ENCODE data around the gene KIF2C. TPM values are rescaled to one million over a fixed set of nuclear protein-coding genes. Genes with fewer than 3 reads are reported as not detected.
A peak's percentile ranks its signal among the peaks of the same experiment; 100 is the strongest.

The KIF2C gene
- total RNA-seq, 1 donor from 2014 or later, result 78.1 TPM

- H3K27ac Mint-ChIP-seq, result no peak overlapping the region
- H3K36me3 Mint-ChIP-seq (ENCODE audit: low read depth), result no peaks in the 10 kb centered on the region
- intact Hi-C loops (cut with micrococcal nuclease), result no loop called here
- H3K9me3 Mint-ChIP-seq, result no peaks in the 10 kb centered on the region
- peaks cover 11% of the 10 kb centered on the region for H3K27me3 Mint-ChIP-seq
- no peak for DNase-seq
- no peak overlapping the region for H3K4me3 Mint-ChIP-seq
- peaks cover 13% of the 10 kb centered on the region for H3K4me1 Mint-ChIP-seq
Observed at GRCh38 chr1:44707112-44707881, 32.3 kb upstream of the KIF2C start.

DNA sequence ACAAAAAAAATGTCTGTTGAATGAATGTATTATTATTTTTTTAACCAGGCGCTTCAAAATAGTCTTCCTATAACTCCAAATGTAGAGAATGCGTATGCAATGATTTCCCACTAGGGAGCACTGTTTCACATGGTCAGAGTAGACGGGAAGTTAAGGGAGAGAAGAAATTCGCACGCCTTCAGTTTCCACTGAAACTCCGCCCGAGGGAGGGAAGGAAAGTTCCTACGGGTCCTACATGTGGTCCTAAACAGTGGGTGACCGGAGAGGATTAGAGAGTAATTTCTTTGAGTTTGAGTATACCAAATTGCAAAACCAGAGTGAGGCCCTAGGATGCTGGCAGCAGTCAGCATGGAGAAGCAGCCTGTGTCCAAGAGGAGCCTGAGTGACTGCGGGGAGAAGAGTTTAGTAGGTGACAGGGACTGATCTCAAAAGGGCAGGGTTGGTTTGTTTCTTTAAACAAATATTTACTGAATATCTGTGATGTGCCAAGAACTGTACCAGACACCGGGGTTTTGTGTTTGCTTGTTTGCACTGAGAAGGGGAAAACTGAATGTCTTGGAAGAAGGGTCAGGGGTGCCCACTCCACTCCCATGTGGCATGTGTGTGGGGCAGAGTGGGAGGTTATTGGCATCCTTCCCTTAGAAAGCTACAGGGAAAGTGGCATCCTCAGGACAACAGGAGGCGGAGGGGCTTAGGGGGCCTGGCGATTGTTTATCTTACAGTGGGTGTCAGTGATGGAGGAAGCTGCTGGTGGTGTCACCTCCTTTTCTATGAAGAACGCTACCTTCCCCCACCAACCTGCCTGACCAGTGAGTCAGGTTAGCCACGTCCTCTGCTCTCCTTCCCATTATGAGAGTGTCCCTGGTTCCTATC lies 31.4 kb upstream of the KIF2C start:
- H3K27ac Mint-ChIP-seq, result peak overlapping the region; percentile 49
- H3K4me1 Mint-ChIP-seq, result peaks cover 13% of the 10 kb centered on the region
- H3K9me3 Mint-ChIP-seq, result no peaks in the 10 kb centered on the region
- no peaks in the 10 kb centered on the region for H3K36me3 Mint-ChIP-seq (ENCODE audit: low read depth)
- H3K4me3 Mint-ChIP-seq, result peak overlapping the region; percentile 72
- peak; percentile 84 for DNase-seq
- peaks cover 11% of the 10 kb centered on the region for H3K27me3 Mint-ChIP-seq
- intact Hi-C loops (cut with micrococcal nuclease), result no loop called here

DNA sequence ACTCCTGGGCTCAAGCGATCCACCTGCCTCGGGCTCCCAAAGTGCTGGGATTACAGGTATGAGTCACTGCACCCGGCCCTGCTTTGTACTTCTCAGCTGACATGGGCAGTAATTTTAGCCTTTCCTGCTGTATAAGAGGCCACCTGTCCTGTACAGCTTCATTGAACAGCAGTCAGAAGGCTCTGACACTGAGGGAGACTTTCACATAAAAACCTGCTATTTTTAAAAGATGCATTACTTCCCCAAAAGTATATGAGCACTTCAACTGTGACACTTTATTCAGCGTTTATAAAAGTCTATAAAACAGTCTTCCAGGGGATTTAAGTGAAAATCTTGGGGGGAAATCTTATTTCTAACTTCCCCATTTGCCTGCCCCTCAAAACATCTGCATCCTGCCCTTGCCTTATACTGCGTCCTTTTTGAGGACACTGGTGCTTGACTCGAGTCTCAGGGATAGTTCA lies 26.3 kb upstream of the KIF2C start:
- intact Hi-C loops (cut with micrococcal nuclease), result no loop called here
- Mint-ChIP-seq H3K9me3 (no peaks in the 10 kb centered on the region), H3K27me3 (peaks cover 11% of the 10 kb centered on the region), H3K36me3 (ENCODE audit: low read depth) (no peaks in the 10 kb centered on the region), H3K4me3 (no peak overlapping the region), H3K4me1 (peaks cover 36% of the 10 kb centered on the region), H3K27ac (no peak overlapping the region)
- no peak for DNase-seq

DNA sequence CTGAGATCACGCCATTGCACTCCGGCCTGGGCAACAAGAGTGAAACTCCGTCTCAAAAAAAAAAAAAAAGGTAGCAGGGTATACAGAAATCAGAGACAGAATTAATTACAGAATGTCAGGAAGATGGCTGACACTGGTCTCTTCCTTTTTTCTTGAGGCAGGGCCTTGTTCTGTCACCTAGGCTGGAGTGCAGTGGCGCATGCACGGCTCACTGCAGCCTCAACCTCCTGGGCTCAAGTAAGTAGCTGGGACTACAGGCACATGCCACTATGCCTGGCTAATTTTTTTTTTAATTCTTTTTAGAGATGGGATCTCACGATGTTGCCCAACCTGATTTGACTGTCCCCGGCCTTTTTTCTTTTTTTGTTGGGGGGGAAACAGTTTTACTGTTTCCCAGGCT lies 25.1 kb upstream of the KIF2C start:
- peaks cover 11% of the 10 kb centered on the region for H3K27me3 Mint-ChIP-seq
- no peak overlapping the region for H3K4me3 Mint-ChIP-seq
- intact Hi-C loops (cut with micrococcal nuclease), result loop anchor here (2.0 kb wide), 1 partner anchor 16 kb away; the partner anchor contains the start of gene RNU5D-1
- no peaks in the 10 kb centered on the region for H3K9me3 Mint-ChIP-seq
- H3K4me1 Mint-ChIP-seq, result peaks cover 36% of the 10 kb centered on the region
- DNase-seq, result no peak
- no peak overlapping the region for H3K27ac Mint-ChIP-seq
- no peaks in the 10 kb centered on the region for H3K36me3 Mint-ChIP-seq (ENCODE audit: low read depth)

- Mint-ChIP-seq H3K4me1 (peaks cover 38% of the 10 kb centered on the region), H3K36me3 (ENCODE audit: low read depth) (no peaks in the 10 kb centered on the region), H3K9me3 (no peaks in the 10 kb centered on the region), H3K27ac (peak overlapping the region; percentile 52), H3K4me3 (peak overlapping the region; percentile 59), H3K27me3 (peaks cover 11% of the 10 kb centered on the region)
- intact Hi-C loops (cut with micrococcal nuclease), result loop anchor here (2.0 to 5.0 kb wide), 2 partner anchors 16 to 297 kb away; partner anchors contain the start of genes HECTD3, RNU5D-1 and UROD
- DNase-seq, result peak; percentile 92
Observed at GRCh38 chr1:44714944-44715571, 24.6 kb upstream of the KIF2C start.

GRCh38 chr1:44717156-44717555 lies 22.5 kb upstream of the KIF2C start:
- no peaks in the 10 kb centered on the region for H3K9me3 Mint-ChIP-seq
- H3K27ac Mint-ChIP-seq, result peak overlapping the region; percentile 3
- H3K4me1 Mint-ChIP-seq, result peaks cover 56% of the 10 kb centered on the region
- H3K27me3 Mint-ChIP-seq, result no peaks in the 10 kb centered on the region
- H3K36me3 Mint-ChIP-seq (ENCODE audit: low read depth), result peaks cover 2% of the 10 kb centered on the region
- H3K4me3 Mint-ChIP-seq, result no peak overlapping the region
- intact Hi-C loops (cut with micrococcal nuclease), result loop anchor here (5.0 kb wide), 1 partner anchor 295 kb away; the partner anchor contains the start of genes HECTD3 and UROD
- DNase-seq, result no peak

- Mint-ChIP-seq H3K27me3 (no peaks in the 10 kb centered on the region), H3K36me3 (ENCODE audit: low read depth) (peaks cover 2% of the 10 kb centered on the region), H3K4me1 (peaks cover 57% of the 10 kb centered on the region), H3K27ac (peak overlapping the region; percentile 15), H3K9me3 (no peaks in the 10 kb centered on the region), H3K4me3 (no peak overlapping the region)
- intact Hi-C loops (cut with micrococcal nuclease), result loop anchor here (5.0 kb wide), 1 partner anchor 295 kb away; the partner anchor contains the start of genes HECTD3 and UROD
- no peak for DNase-seq
Observed at GRCh38 chr1:44717653-44718052, 22.0 kb upstream of the KIF2C start.

- Mint-ChIP-seq H3K27ac (peak overlapping the region; percentile 50), H3K36me3 (ENCODE audit: low read depth) (peaks cover 2% of the 10 kb centered on the region), H3K4me3 (peak overlapping the region; percentile 20), H3K4me1 (peaks cover 59% of the 10 kb centered on the region), H3K9me3 (no peaks in the 10 kb centered on the region), H3K27me3 (no peaks in the 10 kb centered on the region)
- intact Hi-C loops (cut with micrococcal nuclease), result loop anchor here (5.0 kb wide), 1 partner anchor 294 kb away; the partner anchor contains the start of genes HECTD3 and UROD
- no peak for DNase-seq
Observed at GRCh38 chr1:44718091-44718490, 21.5 kb upstream of the KIF2C start.

- Mint-ChIP-seq H3K27me3 (no peaks in the 10 kb centered on the region), H3K4me1 (peaks cover 68% of the 10 kb centered on the region), H3K36me3 (ENCODE audit: low read depth) (peaks cover 6% of the 10 kb centered on the region), H3K4me3 (peak overlapping the region; percentile 36), H3K27ac (peak overlapping the region; percentile 46), H3K9me3 (no peaks in the 10 kb centered on the region)
- DNase-seq, result peak; percentile 71
- intact Hi-C loops (cut with micrococcal nuclease), result loop anchor here (5.0 kb wide), 1 partner anchor 293 kb away; the partner anchor contains the start of genes HECTD3 and UROD
Observed at GRCh38 chr1:44719318-44719717, 20.3 kb upstream of the KIF2C start.

DNA sequence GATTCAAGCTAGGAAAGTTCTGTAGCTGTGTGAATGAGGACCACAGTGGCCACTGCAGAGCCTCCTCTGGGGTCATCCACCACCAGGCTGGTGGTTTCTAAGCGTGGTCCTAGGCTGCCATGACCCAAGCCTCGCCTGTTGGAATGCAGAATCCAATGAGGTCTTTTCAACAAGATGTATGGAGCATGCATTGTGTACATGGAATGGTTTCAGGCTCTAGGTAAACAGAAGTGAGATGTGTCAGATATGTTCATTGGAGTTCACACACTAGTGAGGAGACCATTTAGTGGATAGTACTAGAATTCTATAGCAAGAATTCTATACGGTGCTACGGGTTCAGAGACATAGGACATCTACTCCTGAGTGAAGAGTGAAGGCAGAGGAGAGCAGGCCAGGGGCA lies 19.4 kb upstream of the KIF2C start:
- DNase-seq, result no peak
- H3K27ac Mint-ChIP-seq, result peak overlapping the region; percentile 73
- H3K4me1 Mint-ChIP-seq, result peaks cover 68% of the 10 kb centered on the region
- H3K4me3 Mint-ChIP-seq, result peak overlapping the region; percentile 75
- no peaks in the 10 kb centered on the region for H3K27me3 Mint-ChIP-seq
- intact Hi-C loops (cut with micrococcal nuclease), result loop anchor here (5.0 kb wide), 1 partner anchor 967 kb away; the partner anchor contains the start of genes GPBP1L1 and TMEM69
- no peaks in the 10 kb centered on the region for H3K9me3 Mint-ChIP-seq
- peaks cover 11% of the 10 kb centered on the region for H3K36me3 Mint-ChIP-seq (ENCODE audit: low read depth)

GRCh38 chr1:44721485-44722361 lies 17.9 kb upstream of the KIF2C start:
- H3K9me3 Mint-ChIP-seq, result no peaks in the 10 kb centered on the region
- H3K4me1 Mint-ChIP-seq, result peaks cover 69% of the 10 kb centered on the region
- intact Hi-C loops (cut with micrococcal nuclease), result loop anchor here (1.0 to 5.0 kb wide), 4 partner anchors 9 to 966 kb away; partner anchors contain the start of genes GPBP1L1 and TMEM69
- H3K27me3 Mint-ChIP-seq, result no peaks in the 10 kb centered on the region
- peaks cover 17% of the 10 kb centered on the region for H3K36me3 Mint-ChIP-seq (ENCODE audit: low read depth)
- peak overlapping the region; percentile 75 for H3K4me3 Mint-ChIP-seq
- peak; percentile 94 for DNase-seq
- peak overlapping the region; percentile 97 for H3K27ac Mint-ChIP-seq

- DNase-seq, result peak; percentile 75
- H3K36me3 Mint-ChIP-seq (ENCODE audit: low read depth), result peaks cover 19% of the 10 kb centered on the region
- peak overlapping the region; percentile 89 for H3K27ac Mint-ChIP-seq
- peaks cover 66% of the 10 kb centered on the region for H3K4me1 Mint-ChIP-seq
- intact Hi-C loops (cut with micrococcal nuclease), result loop anchor here (5.0 kb wide), 1 partner anchor 964 kb away; the partner anchor contains the start of genes GPBP1L1 and TMEM69
- H3K9me3 Mint-ChIP-seq, result no peaks in the 10 kb centered on the region
- no peaks in the 10 kb centered on the region for H3K27me3 Mint-ChIP-seq
- peak overlapping the region; percentile 77 for H3K4me3 Mint-ChIP-seq
Observed at GRCh38 chr1:44723064-44723463, 16.6 kb upstream of the KIF2C start.
